Fibroblast of lung (primary cell): Measurements from ENCODE around the gene DHRS7C. TPM values are rescaled to one million over a fixed set of nuclear protein-coding genes. Genes with fewer than 3 reads are reported as not detected.

Source experiments
- DNase-seq, 2 donors: peaks; one replicate each; pipeline versions ENCODE4 v3.0.0 to v3.0.0-alpha.2; 2010; ENCODE audit warnings: low read depth in 2 of 2
- H2AFZ ChIP-seq: 2 replicates; pipeline ENCODE4 v1.5.1; 2012; ENCODE audit warnings: low read length, control low read depth, inconsistent platforms
- H3K27ac ChIP-seq: 2 replicates; pipeline ENCODE4 v1.5.1; 2011; ENCODE audit warnings: low read length, control low read depth; ENCODE audit not compliant: insufficient read depth
- H3K27me3 ChIP-seq: 2 replicates; pipeline ENCODE4 v1.5.1; 2011; ENCODE audit warnings: mild to moderate bottlenecking, low read length; ENCODE audit not compliant: control insufficient read depth, insufficient read depth
- H3K36me3 ChIP-seq: 2 replicates; pipeline ENCODE4 v1.5.1; 2011; ENCODE audit warnings: low read length; ENCODE audit not compliant: control insufficient read depth, insufficient read depth
- H3K4me1 ChIP-seq: 2 replicates; pipeline ENCODE4 v1.5.1; 2011; ENCODE audit warnings: low read length; ENCODE audit not compliant: control insufficient read depth, insufficient read depth; ENCODE audit errors: extremely low read depth
- H3K4me2 ChIP-seq: 2 replicates; pipeline ENCODE4 v1.5.1; 2011; ENCODE audit warnings: low read length, control low read depth; ENCODE audit not compliant: insufficient read depth; ENCODE audit errors: extremely low read depth
- H3K4me3 ChIP-seq, 4 experiments: fragments of 200-600 bp in 1 of 4; sonication (generic) in 1 of 4; replicated peaks in 1 of 4; 2 replicates each; pipeline ENCODE4 v1.5.1; 2011 to 2016; ENCODE audit warnings: low read length in 4 of 4, low read depth in 3 of 4, mild to moderate bottlenecking in 3 of 4, control low read depth in 2 of 4, inconsistent platforms in 1 of 4, mixed read lengths in 1 of 4; ENCODE audit not compliant: insufficient read depth in 1 of 4; ENCODE audit errors: control extremely low read depth in 1 of 4
- H3K79me2 ChIP-seq: 2 replicates; pipeline ENCODE4 v1.5.1; 2012; ENCODE audit warnings: mild to moderate bottlenecking, low read length, inconsistent platforms; ENCODE audit not compliant: control insufficient read depth, insufficient read depth
- H3K9ac ChIP-seq: 2 replicates; pipeline ENCODE4 v1.5.1; 2011; ENCODE audit warnings: mild to moderate bottlenecking, low read length, control low read depth; ENCODE audit not compliant: insufficient read depth
- H3K9me3 ChIP-seq: 2 replicates; pipeline ENCODE4 v1.5.1; 2012; ENCODE audit warnings: low read depth, low read length; ENCODE audit not compliant: control insufficient read depth, insufficient read depth
- H4K20me1 ChIP-seq: 2 replicates; pipeline ENCODE4 v1.5.1; 2011; ENCODE audit warnings: low read length; ENCODE audit not compliant: control insufficient read depth, insufficient read depth; ENCODE audit errors: extremely low read depth
- EZH2 ChIP-seq: IDR thresholded peaks from 2 replicates; pipeline ENCODE4 v1.5.1; 2012; ENCODE audit warnings: low read length, control low read depth, mild to moderate bottlenecking; ENCODE audit errors: missing control alignments
- polyA plus RNA-seq, 2 donors: library from polyadenylated mRNA; depleted of rRNA in 1 of 2; stranded (reverse) in 1 of 2; unstranded in 1 of 2; fragments of >200 nt; gene quantifications; 2 replicates each; pipeline ENCODE4 v1.2.1, GENCODE V29; 2011 to 2012; ENCODE audit warnings: missing spikeins in 1 of 2
- total RNA-seq: library from RNA; depleted of rRNA; stranded (reverse); fragments of >200 nt; gene quantifications from 2 replicates; pipeline ENCODE4 v1.2.1, GENCODE V29; 2014
- TF ChIP-seq, protein P1 (sequence below), 2 donors: IDR thresholded peaks in 1 of 2; conservative IDR thresholded peaks in 1 of 2; 1 replicate in 1 of 2; 2 replicates in 1 of 2; pipeline ENCODE4 v1.5.1; 2011 to 2012; ENCODE audit warnings: low read length in 2 of 2, control low read depth in 1 of 2, inconsistent platforms in 1 of 2, low read depth in 1 of 2, mild to moderate bottlenecking in 1 of 2

The DHRS7C gene
- total and polyA plus RNA-seq, 2 donors (not counting 1 experiment from before 2014, with no cell fraction given), result not detected

GRCh38 chr17:9783050-9783449, 8.3 kb downstream of the DHRS7C start:
- H3K9ac ChIP-seq, result no peak overlapping the region
- no peaks in the 10 kb centered on the region for H3K27me3 ChIP-seq
- no peaks in the 10 kb centered on the region for H4K20me1 ChIP-seq
- TF ChIP-seq, protein P1, sequence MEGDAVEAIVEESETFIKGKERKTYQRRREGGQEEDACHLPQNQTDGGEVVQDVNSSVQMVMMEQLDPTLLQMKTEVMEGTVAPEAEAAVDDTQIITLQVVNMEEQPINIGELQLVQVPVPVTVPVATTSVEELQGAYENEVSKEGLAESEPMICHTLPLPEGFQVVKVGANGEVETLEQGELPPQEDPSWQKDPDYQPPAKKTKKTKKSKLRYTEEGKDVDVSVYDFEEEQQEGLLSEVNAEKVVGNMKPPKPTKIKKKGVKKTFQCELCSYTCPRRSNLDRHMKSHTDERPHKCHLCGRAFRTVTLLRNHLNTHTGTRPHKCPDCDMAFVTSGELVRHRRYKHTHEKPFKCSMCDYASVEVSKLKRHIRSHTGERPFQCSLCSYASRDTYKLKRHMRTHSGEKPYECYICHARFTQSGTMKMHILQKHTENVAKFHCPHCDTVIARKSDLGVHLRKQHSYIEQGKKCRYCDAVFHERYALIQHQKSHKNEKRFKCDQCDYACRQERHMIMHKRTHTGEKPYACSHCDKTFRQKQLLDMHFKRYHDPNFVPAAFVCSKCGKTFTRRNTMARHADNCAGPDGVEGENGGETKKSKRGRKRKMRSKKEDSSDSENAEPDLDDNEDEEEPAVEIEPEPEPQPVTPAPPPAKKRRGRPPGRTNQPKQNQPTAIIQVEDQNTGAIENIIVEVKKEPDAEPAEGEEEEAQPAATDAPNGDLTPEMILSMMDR (conservative IDR thresholded peaks at IDR 0.05 in 1 of 2, IDR thresholded peaks at IDR 0.05 in 1 of 2; ENCODE audit: low read depth in 1 of 2, low read length in 2 of 2), result no peak
- TF ChIP-seq EZH2, result no peak
- H3K79me2 ChIP-seq, result no peaks in the 10 kb centered on the region
- no peak overlapping the region for H3K4me3 ChIP-seq
- no peak overlapping the region for H3K4me2 ChIP-seq
- DNase-seq, result no peak
- no peak overlapping the region for H3K27ac ChIP-seq
- no peaks in the 10 kb centered on the region for H3K4me1 ChIP-seq
- no peaks in the 10 kb centered on the region for H3K36me3 ChIP-seq
- no peaks in the 10 kb centered on the region for H3K9me3 ChIP-seq
- H2AFZ ChIP-seq, result no peak overlapping the region

- Histone ChIP-seq H4K20me1 (no peaks in the 10 kb centered on the region), H3K9me3 (no peaks in the 10 kb centered on the region), H3K4me3 (no peak overlapping the region), H3K27ac (no peak overlapping the region), H3K4me1 (no peaks in the 10 kb centered on the region), H3K9ac (no peak overlapping the region), H3K36me3 (no peaks in the 10 kb centered on the region), H3K4me2 (no peak overlapping the region), H3K27me3 (no peaks in the 10 kb centered on the region), H3K79me2 (no peaks in the 10 kb centered on the region), H2AFZ (no peak overlapping the region)
- DNase-seq, result no peak
- no peak for TF ChIP-seq EZH2
- TF ChIP-seq, protein P1 (conservative IDR thresholded peaks at IDR 0.05 in 1 of 2, IDR thresholded peaks at IDR 0.05 in 1 of 2; ENCODE audit: low read depth in 1 of 2, low read length in 2 of 2), result no peak
Measured at GRCh38 chr17:9780552-9780951, 10.8 kb downstream of the DHRS7C start.

DNA sequence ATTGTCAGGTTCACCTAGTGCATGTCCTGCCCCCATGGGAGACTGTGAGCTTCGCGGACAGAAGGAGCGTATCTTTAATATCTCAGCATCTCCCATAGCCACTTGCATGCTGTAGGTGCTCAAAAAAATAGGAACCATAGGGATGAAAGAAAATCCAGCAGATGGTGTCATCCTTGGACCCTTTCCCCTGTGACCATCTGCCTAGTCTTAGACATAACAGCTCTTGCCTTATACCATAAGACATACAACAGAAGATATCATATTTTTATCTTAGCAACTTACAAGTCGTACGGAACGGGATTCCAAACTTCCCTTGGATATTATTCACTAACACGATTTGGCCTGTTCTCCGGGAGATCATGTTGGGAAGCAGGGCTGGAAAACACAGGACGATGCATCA, 14.5 kb downstream of the DHRS7C start:
- H3K27me3 ChIP-seq, result no peaks in the 10 kb centered on the region
- no peak overlapping the region for H3K9ac ChIP-seq
- H3K4me2 ChIP-seq, result no peak overlapping the region
- H3K27ac ChIP-seq, result no peak overlapping the region
- H3K4me1 ChIP-seq, result no peaks in the 10 kb centered on the region
- H3K9me3 ChIP-seq, result no peaks in the 10 kb centered on the region
- H4K20me1 ChIP-seq, result no peaks in the 10 kb centered on the region
- H3K36me3 ChIP-seq, result no peaks in the 10 kb centered on the region
- H2AFZ ChIP-seq, result no peak overlapping the region
- no peaks in the 10 kb centered on the region for H3K79me2 ChIP-seq
- no peak for TF ChIP-seq EZH2
- TF ChIP-seq, protein P1 (conservative IDR thresholded peaks at IDR 0.05 in 1 of 2, IDR thresholded peaks at IDR 0.05 in 1 of 2; ENCODE audit: low read depth in 1 of 2, low read length in 2 of 2), result no peak
- H3K4me3 ChIP-seq, result no peak overlapping the region
- DNase-seq, result no peak
